HG02981 (cell line): ENCODE results near the gene TMCO4.

Experiments
- ATAC-seq: cut with Tn5 transposase; IDR thresholded peaks from one replicate; pipeline ENCODE4 v1.9.1; 2021; ENCODE audit warnings: mild to moderate bottlenecking, moderate library complexity; ENCODE audit not compliant: unreplicated experiment

The TMCO4 gene

GRCh38 chr1:19689085-19689757, 110.5 kb downstream of the TMCO4 start:
- no peak for ATAC-seq

- ATAC-seq = no peak
Measured at GRCh38 chr1:19688041-19688842, 111.5 kb downstream of the TMCO4 start.

- ATAC-seq = no peak
Measured at GRCh38 chr1:19687414-19687813, 112.3 kb downstream of the TMCO4 start.

GRCh38 chr1:19685994-19686393, 113.7 kb downstream of the TMCO4 start:
- ATAC-seq = no peak

- no peak for ATAC-seq
Measured at GRCh38 chr1:19684677-19685076, 115.0 kb downstream of the TMCO4 start.

- no peak for ATAC-seq
Measured at GRCh38 chr1:19683351-19683750, 116.4 kb downstream of the TMCO4 start.

- ATAC-seq = no peak
Measured at GRCh38 chr1:19682901-19683300, 116.8 kb downstream of the TMCO4 start.

GRCh38 chr1:19682257-19682656, 117.5 kb downstream of the TMCO4 start:
- no peak for ATAC-seq

- ATAC-seq = no peak
Measured at GRCh38 chr1:19680644-19681043, 119.1 kb downstream of the TMCO4 start.

GRCh38 chr1:19679691-19680090, 120.0 kb downstream of the TMCO4 start:
- ATAC-seq = no peak

- no peak for ATAC-seq
Measured at GRCh38 chr1:19678931-19679453, 120.7 kb downstream of the TMCO4 start.

- no peak for ATAC-seq
Measured at GRCh38 chr1:19678493-19678892, 121.2 kb downstream of the TMCO4 start.

GRCh38 chr1:19676438-19676922, 123.2 kb downstream of the TMCO4 start:
- no peak for ATAC-seq

GRCh38 chr1:19675797-19676196, 123.9 kb downstream of the TMCO4 start:
- no peak for ATAC-seq

GRCh38 chr1:19672237-19672636, 127.5 kb downstream of the TMCO4 start:
- no peak for ATAC-seq

GRCh38 chr1:19670787-19671186, 128.9 kb downstream of the TMCO4 start:
- no peak for ATAC-seq

GRCh38 chr1:19668888-19669287, 130.8 kb downstream of the TMCO4 start:
- no peak for ATAC-seq

GRCh38 chr1:19665496-19666465, 133.9 kb downstream of the TMCO4 start:
- no peak for ATAC-seq

- no peak for ATAC-seq
Measured at GRCh38 chr1:19665186-19665495, 134.6 kb downstream of the TMCO4 start.

- no peak for ATAC-seq
Measured at GRCh38 chr1:19664453-19665185, 135.1 kb downstream of the TMCO4 start, which contains the start of gene HTR6. Gene HTR6 (plus strand): TSS chr1:19664875. CDS start chr1:19665754, 879 bp downstream.
